Dendritic cell treated with granulocyte-macrophage colony-stimulating factor and Interleukin-4, amounts not matched to agents 40 ng/mL and 50 ng/mL, for 4 days (primary cell): ENCODE data around the gene RPP25L.

Experiments
- H3K27ac Mint-ChIP-seq: one replicate; pipeline ENCODE4 v1.8.0; 2022; ENCODE audit warnings: mild to moderate bottlenecking, mixed read lengths
- H3K27me3 Mint-ChIP-seq: one replicate; pipeline ENCODE4 v1.8.0; 2022; ENCODE audit warnings: mild to moderate bottlenecking, mixed read lengths
- H3K36me3 Mint-ChIP-seq: one replicate; pipeline ENCODE4 v1.8.0; 2022; ENCODE audit warnings: low read depth, mixed read lengths
- H3K4me1 Mint-ChIP-seq: one replicate; pipeline ENCODE4 v1.8.0; 2022; ENCODE audit warnings: low read depth, mixed read lengths
- H3K4me3 Mint-ChIP-seq: one replicate; pipeline ENCODE4 v1.8.0; 2022; ENCODE audit warnings: mild to moderate bottlenecking, moderate library complexity, mixed read lengths
- H3K9me3 Mint-ChIP-seq: one replicate; pipeline ENCODE4 v1.8.0; 2022; ENCODE audit warnings: mixed read lengths
- intact Hi-C: fragments of 100-400 bp; cut with micrococcal nuclease; formaldehyde crosslinking; loops from one replicate; pipeline ENCODE4 v1.15.0; 2022

RPP25L gene

DNA sequence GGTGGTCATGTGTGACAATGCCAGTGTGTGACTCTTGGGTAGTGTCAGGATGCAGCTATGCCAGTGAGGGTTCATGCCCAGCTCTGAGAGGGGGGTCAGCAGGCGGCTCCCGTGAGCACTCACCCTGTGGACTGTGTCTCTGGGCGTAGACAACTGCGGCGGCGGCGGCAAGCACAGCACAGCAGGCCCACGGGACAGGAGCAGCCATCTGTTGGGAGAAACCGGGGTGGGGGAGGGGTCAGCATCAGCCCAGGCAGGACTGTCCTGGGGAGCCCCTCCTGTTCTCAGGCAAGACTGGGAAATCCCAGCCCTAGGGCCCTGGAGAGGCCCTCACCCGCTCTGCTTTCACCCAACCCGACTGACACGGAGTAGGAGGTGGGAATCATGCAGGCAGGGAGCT, 43.1 kb downstream of the RPP25L start:
- Mint-ChIP-seq H3K27ac (no peak overlapping the region), H3K27me3 (peaks cover 46% of the 10 kb centered on the region), H3K36me3 (no peaks in the 10 kb centered on the region), H3K4me3 (no peak overlapping the region), H3K9me3 (no peaks in the 10 kb centered on the region), H3K4me1 (no peaks in the 10 kb centered on the region)
- intact Hi-C loops, result no loop called here

GRCh38 chr9:34568133-34568532, 43.8 kb downstream of the RPP25L start:
- Mint-ChIP-seq H3K27me3 (peaks cover 49% of the 10 kb centered on the region), H3K36me3 (no peaks in the 10 kb centered on the region), H3K27ac (no peak overlapping the region), H3K9me3 (no peaks in the 10 kb centered on the region), H3K4me3 (no peak overlapping the region), H3K4me1 (no peaks in the 10 kb centered on the region)
- intact Hi-C loops, result no loop called here

DNA sequence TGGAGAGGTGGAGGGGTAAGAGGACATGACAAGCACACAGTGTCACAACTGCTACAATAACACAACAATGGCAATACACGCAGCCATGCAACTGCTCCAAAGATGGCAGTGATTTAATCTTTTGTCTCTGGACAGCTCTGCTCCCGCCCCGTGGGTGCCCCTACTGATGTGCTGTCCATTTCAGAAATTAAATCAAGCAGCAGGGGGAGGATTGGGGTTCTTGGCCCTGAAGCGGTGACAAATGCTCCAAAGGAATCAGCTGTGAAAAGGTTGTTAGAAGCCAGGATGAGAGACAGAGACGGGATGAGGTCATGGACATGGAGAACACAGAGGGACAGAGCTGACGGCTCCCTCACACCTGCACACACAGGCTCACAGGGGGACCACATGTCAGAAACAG, 44.9 kb downstream of the RPP25L start:
- intact Hi-C loops, result no loop called here
- Mint-ChIP-seq H3K36me3 (no peaks in the 10 kb centered on the region), H3K27ac (no peak overlapping the region), H3K27me3 (peaks cover 54% of the 10 kb centered on the region), H3K4me3 (no peak overlapping the region), H3K9me3 (no peaks in the 10 kb centered on the region), H3K4me1 (no peaks in the 10 kb centered on the region)

GRCh38 chr9:34566322-34566721, 45.6 kb downstream of the RPP25L start:
- Mint-ChIP-seq H3K27me3 (peaks cover 50% of the 10 kb centered on the region), H3K4me3 (no peak overlapping the region), H3K36me3 (no peaks in the 10 kb centered on the region), H3K27ac (no peak overlapping the region), H3K9me3 (no peaks in the 10 kb centered on the region), H3K4me1 (no peaks in the 10 kb centered on the region)
- intact Hi-C loops, result no loop called here

GRCh38 chr9:34565856-34566255, 46.0 kb downstream of the RPP25L start:
- Mint-ChIP-seq H3K4me1 (no peaks in the 10 kb centered on the region), H3K27me3 (peaks cover 51% of the 10 kb centered on the region), H3K9me3 (no peaks in the 10 kb centered on the region), H3K36me3 (no peaks in the 10 kb centered on the region), H3K4me3 (no peak overlapping the region), H3K27ac (no peak overlapping the region)
- intact Hi-C loops, result no loop called here

DNA sequence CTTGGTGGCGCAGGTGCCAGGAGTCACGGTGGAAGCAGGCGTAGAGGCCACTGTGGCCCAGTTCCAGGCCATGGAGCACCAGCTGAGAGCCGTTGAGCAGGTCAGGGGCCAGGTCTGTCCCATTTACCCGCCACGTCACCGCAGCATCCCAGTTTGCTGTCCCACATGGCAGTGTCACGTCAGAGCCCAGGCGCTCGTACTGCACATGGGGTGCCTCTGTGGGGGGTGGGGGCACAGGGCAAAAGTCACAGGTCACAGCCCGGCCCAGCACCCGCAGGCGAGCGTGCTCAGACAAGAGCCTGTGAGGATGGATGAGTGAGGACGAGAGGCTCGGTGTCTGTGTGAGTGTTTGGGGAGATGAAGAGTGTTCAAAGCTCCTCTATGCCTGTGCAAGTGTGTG, 47.3 kb downstream of the RPP25L start:
- no peak overlapping the region for H3K27ac Mint-ChIP-seq
- H3K4me1 Mint-ChIP-seq, result peaks cover 7% of the 10 kb centered on the region
- no peak overlapping the region for H3K4me3 Mint-ChIP-seq
- H3K27me3 Mint-ChIP-seq, result peaks cover 51% of the 10 kb centered on the region
- no peaks in the 10 kb centered on the region for H3K36me3 Mint-ChIP-seq
- intact Hi-C loops, result no loop called here
- no peaks in the 10 kb centered on the region for H3K9me3 Mint-ChIP-seq

GRCh38 chr9:34563262-34563661, 48.6 kb downstream of the RPP25L start:
- intact Hi-C loops, result no loop called here
- Mint-ChIP-seq H3K27ac (no peak overlapping the region), H3K4me1 (peaks cover 7% of the 10 kb centered on the region), H3K9me3 (no peaks in the 10 kb centered on the region), H3K36me3 (no peaks in the 10 kb centered on the region), H3K27me3 (peaks cover 56% of the 10 kb centered on the region), H3K4me3 (no peak overlapping the region)

GRCh38 chr9:34562135-34562745, 49.7 kb downstream of the RPP25L start:
- no peak overlapping the region for H3K27ac Mint-ChIP-seq
- no peaks in the 10 kb centered on the region for H3K36me3 Mint-ChIP-seq
- no peaks in the 10 kb centered on the region for H3K9me3 Mint-ChIP-seq
- intact Hi-C loops, result loop anchor here (1.0 kb wide), 1 partner anchor 41 kb away; no protein-coding TSS in a partner anchor
- H3K4me1 Mint-ChIP-seq, result peaks cover 7% of the 10 kb centered on the region
- no peak overlapping the region for H3K4me3 Mint-ChIP-seq
- peaks cover 61% of the 10 kb centered on the region for H3K27me3 Mint-ChIP-seq

- no peak overlapping the region for H3K27ac Mint-ChIP-seq
- peaks cover 7% of the 10 kb centered on the region for H3K4me1 Mint-ChIP-seq
- intact Hi-C loops, result no loop called here
- no peak overlapping the region for H3K4me3 Mint-ChIP-seq
- H3K9me3 Mint-ChIP-seq, result no peaks in the 10 kb centered on the region
- H3K27me3 Mint-ChIP-seq, result peaks cover 55% of the 10 kb centered on the region
- no peaks in the 10 kb centered on the region for H3K36me3 Mint-ChIP-seq
Measured at GRCh38 chr9:34560599-34561214, 51.2 kb downstream of the RPP25L start.
